GM21423 (cell line): ENCODE measurements around the gene SLC18A2.
"Not testable (repeated sequence)": the region's sequence is repeated elsewhere in the genome, so short reads cannot be mapped to it uniquely, and the experiment has no call there.

Experiments used
- ATAC-seq: cut with Tn5 transposase; IDR thresholded peaks from one replicate; pipeline ENCODE4 v1.9.1; 2021; ENCODE audit warnings: mild to moderate bottlenecking, moderate library complexity; ENCODE audit not compliant: unreplicated experiment

The SLC18A2 gene

DNA sequence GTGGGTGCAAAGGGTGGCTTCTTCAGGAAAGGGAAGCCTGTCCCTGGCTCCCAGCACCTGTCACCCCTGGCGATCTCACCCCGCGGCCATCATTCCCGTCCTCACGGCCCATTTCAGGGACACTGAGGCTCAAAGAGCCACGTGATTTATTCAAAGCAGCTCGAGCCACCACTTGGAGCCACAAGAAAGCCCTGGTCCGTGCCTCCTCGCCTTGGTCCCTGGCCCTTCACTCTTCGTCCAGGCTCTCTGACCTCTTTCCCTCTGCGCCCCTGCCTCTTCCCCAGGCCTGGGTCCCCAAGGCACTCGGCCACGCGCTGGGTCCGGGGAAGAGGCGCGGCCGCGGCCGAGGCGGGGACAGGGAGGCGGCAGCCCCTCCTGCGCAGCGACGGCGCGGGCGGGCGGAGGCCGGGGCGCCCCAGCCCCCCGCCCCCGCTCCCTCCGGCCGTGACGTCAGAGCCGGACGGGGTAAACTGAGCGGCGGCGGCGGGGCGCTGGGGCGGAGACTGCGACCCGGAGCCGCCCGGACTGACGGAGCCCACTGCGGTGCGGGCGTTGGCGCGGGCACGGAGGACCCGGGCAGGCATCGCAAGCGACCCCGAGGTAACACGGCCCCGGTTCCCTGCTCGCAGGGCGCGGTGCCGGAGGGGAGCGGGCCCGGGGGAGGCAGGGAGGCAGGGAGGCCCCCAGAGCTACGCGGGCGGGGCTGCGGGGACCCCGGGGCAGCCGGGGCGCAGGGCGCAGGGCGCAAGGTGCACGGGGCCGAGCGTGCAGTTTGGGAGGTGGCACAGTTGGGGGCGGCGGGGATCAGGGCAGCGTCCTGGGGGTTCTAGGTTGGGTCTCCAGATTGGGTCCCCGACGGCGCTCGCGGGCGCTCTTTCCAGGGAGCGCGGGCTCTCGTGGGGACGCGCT, at the start of gene SLC18A2:
TSS of gene SLC18A2 (plus strand) at position 494 of the 909 bp plus-strand sequence. CDS start 580 bp downstream, outside the sequence.
- no peak for ATAC-seq

DNA sequence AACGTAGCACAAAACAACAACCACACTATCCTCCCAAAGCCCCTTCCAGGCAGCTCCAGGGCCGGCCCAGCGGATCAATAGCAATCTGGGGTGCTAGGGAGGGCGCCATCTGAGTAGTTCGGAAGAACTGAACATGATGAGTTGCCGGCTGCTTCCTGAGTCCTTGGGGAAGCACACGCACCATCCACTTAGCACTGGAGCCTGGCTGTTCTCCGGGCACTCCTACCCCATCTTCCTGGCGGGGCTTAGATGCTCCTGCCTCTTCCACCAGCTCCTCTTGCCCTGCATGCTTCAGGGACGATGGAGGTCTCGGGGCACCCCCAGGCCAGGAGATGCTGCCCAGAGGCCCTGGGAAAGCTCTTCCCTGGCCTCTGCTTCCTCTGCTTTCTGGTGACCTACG, 43.7 kb upstream of the SLC18A2 start, which contains the start of gene KCNK18:
TSS of gene KCNK18 (plus strand) at position 301 of the 400 bp plus-strand sequence. CDS start at position 301, 0 bp downstream.
- no peak for ATAC-seq

DNA sequence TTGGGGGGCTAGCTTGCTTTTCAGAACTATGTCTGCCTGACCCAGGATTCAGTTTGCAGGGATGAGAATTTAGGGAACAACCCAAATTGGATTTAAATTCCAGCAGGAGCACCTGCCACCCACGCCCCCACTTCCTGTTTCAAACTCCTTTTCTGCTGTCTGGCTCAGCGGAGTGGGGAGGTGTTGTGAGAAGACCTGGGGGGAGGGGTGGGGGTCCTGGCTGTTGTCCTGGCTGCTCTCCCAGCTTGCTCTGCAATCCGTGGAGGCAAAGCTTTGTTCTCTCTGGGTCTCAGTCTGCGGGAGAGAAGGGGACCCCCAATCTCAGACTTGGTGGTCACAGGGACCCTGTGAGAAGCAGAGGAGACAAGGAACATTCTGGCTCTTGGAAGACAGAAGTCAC, 42.8 kb upstream of the SLC18A2 start:
- no peak for ATAC-seq

DNA sequence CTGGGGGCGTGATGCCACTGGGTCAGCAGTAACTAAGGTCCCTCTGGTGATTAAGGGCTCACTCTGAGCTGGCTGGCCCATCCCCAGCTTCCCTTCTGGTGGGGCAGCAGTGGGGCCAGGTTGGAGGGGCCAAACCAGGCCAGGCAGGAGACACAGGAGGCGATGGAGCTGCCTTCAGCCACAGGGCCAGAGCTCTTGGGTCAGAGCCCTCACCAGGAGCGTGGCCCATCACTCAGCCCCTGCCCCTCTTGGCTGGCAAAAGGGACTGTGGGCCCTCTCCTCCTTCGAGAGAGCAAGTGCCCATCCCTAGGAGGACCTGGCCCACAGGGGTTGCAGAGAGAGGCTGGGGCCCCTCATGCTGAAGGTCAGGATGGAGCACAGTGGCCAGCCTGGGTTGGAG, 39.1 kb upstream of the SLC18A2 start:
- ATAC-seq = no peak

DNA sequence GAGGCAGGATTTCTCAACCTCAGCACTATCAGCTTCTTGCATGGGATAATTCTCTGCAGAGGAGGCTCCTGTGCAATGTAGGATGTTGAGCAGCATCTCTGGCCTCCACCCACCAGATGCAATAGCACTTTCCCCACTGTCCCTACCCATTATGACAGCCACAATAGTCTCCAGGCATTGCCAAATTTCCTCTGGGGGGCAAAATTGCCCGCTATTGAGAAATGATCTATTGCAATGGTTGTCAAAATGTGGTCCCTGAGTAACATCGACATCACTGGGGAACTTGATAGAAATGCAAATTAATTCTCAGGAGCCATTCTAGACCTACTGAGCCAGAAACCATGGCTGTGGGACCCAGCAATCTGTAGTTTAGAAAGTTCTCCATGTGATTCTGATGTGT, 36.6 kb upstream of the SLC18A2 start:
- ATAC-seq = no peak

DNA sequence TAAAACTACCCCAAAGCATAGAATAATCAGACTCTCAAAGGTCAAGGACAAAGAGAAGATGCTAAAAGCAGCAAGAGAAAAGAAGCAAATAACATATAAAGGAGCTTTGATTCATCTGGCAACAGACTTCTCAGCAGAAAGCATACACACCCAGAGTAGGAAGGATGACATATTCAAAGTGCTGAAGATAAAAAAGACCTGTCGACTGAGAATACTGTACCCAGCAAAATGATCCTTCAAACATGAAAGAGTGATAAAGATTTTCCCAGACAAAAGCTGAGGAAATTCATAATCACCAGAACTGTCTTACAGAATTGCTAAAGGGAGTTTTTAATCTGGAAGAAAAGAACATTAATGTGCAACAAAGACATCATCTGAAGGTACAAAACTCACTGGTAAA, 28.7 kb upstream of the SLC18A2 start:
- no peak for ATAC-seq

DNA sequence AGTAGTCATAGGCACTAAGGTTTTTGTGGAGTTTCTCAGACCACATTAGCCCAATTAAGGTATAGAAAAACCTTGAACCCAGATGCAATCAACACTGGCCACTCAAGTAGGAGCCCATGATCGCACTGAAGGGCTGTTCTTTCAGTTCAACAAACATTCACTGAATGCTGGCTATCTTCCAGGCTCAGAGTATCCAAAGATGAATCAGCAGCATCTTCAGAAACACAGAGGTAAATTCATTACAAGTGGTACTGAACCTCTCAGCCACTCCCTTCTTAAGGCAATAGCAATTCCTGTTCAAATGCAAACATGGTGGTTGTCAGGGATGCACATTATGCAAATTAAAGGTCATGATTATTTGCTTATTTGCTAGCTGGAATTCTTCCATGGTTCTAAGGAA, 26.5 kb upstream of the SLC18A2 start:
- ATAC-seq = no peak

DNA sequence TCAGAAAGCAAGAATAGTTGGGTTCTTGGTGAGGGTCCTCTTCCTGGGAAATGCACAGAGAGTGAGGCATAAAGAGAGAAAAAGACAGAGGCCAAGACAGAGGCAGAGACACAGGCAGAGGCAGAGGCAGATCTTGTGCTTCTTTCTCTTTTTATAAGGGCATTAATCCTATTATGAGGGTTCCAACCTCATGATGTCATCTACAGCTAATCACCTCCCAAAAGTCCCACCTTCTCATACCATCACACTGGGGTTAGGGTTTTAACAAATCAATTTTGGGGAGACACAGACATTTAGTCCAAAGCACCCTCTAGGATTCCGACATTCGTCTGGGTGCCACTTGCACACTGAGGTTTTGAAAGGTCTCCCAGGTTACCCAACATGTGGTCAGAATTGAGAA, 25.8 kb upstream of the SLC18A2 start:
- ATAC-seq = no peak

DNA sequence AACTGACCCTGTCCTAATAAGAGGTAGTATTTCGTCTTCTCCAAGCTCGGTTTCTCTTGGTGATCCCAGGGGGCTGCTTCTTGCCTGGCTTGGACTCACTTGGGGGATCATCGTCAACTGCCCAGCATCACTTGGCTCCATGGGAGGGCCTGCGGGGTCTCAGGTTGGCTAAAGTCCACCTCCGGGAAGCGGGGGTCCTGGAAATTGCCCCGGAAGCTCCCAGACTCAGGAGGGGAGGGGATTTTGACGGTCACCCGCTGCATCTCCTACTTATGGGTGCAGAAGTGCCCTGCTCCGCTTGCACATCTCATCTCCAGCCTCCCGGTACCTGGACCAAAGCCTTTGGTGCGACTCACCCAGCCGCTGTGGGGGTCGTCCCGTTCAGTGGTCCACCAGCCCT, 24.9 kb upstream of the SLC18A2 start:
- ATAC-seq = no peak

DNA sequence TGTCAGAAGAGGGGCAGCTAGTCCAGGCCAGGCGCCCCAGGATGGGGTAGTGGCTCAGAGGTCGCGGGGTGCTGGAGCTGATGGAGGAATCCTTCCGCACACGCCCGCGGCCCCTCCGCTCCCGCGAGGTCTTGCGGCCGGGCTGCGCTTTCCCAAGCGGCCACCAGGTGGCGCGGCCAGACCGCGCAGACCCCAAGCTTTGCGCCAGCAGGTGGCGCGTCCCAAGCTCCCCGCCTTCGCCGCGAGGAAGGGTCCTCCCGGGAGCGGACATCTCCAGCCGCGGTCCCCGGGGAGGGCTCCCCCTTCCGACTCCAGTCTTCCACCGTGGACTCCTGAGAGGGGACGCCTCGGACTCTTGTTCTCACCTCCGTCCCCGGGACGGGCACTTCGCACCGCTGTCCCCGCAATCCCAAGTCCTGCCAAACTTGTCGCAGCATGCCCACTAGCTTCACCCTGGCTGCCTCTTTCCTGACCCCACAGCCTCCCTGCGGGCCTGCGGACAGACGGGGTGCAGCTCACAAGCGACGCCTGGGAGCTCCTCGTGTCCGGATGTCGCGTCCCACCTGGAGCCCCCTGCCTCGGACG, 24.2 kb upstream of the SLC18A2 start:
- peak; percentile 84 for ATAC-seq

DNA sequence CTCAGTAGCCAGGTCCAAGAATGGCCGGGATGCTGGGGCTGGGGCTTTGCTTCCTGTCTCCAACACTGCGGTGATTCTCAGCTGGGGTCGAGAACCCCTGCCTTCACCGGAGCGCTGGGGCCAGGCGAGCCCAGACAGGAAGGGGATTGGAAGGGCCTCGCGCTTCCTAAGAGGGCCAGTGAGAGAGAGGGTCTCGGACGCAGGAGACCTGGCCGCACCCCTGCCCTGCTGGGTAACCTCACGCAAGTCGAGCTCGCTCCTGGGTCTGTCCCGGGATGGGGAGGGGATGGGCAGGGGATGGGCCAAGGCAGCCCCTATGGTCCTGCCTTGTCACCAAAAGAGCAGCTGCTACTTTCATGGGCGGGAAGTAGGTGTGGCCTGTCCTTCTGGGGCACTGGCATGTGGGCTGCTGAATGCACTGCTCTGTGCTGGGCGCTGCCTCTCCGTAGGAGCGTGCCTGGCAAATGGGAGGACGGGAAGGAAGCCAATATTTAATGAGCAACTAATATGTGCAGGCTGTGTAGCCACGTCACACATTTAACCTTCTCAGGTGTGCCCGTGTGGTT, 23.6 kb upstream of the SLC18A2 start:
- ATAC-seq = peak; percentile 47

DNA sequence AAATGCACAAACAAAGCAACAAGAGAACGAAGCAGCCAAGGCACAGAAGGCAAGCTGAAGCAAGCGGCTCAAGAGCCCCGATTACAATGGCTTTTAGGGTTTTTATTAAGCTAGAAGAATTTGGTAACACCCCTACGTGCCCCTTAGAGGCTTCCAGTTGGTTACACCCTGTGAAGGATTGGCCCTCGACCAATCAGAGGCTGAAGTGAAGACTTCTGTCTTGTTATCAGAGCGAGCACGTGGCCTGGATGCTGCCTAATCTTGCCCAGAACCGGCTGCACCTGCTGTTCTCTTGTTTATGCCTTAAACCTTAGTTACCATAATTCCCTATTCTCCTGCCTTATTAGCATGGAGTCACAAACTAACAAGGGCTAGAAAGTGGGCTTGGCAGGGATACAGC, 22.3 kb upstream of the SLC18A2 start:
- ATAC-seq = no peak

DNA sequence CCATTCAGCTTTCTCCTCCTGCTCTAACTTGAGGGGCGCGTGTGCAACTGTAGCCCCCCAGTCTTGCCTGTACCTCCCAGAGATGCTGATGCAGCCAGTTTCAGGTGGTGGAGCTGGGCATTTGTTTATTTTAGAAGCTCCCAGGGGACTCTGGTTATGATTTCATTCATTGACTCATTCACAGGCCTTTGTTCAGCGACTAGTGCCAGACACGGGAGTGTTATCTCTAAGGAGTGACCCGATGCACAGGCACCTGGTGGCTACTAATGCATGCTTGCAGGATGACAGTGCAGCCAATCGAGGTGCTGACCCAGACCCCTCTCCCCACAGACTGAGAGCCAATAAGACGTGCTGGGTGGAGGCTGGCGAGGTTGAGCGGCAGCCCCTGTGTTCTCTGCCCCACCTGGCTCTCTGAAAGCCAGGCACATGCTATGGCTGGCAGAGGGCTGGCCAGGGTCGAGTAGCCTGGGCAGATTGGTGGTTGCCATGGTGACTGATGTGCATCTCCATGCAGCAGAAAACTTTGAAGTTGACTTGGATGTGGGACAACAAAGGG, 19.7 kb upstream of the SLC18A2 start:
- ATAC-seq = no peak

DNA sequence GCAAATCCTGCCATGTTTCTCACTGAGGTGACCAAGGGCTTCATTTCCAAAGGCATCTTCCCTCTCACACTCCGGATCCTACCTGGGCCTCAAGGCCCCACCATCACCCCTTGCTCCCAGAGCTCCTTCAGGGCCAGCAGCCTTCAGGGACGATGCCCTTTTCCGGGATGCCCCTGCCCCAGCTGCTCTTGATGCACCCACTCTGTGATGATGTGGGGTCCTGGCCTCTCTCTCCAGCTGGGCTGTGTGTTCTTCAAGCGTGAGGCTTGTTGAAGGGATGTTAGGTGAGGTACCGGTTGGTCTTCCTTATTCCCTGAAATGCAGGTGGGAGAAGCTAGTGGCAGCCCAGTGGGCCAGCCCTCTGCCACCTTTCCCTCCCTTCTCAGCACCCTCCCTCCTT, 18.4 kb upstream of the SLC18A2 start:
- ATAC-seq = no peak

DNA sequence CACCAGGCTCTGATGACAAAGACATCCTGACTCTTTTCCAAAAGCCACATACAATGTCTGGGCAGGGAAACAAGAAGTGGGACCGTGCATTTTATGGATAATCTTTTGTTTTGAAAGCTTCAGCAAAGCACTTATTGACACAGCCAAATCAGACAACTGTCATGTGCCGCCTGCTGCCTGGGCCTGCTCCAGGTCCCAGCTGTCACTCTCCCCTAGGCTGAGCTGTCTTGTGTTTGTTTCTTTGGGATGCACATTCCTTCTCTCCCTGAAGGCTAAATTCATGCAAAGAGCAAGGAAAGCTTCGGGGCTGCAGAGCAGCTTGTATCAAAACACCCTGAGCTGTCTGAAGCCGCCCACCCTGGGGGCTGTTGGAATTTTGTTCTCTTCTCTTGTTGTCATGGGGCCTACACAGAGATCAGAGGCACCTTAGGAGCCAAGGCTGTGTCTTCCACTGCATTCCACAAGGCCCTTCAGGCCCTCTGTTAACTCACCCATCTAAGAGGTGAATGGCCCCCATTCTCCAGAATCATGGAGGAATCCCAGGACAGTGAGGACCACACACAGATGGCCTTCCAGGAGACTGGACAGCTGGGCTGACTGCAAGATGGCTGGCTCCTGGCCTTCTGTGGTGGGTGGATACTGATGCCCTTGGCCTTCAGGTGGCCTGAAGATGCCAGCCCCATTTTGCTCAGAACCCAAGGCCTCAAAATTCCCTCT, 17.8 kb upstream of the SLC18A2 start:
- no peak for ATAC-seq

DNA sequence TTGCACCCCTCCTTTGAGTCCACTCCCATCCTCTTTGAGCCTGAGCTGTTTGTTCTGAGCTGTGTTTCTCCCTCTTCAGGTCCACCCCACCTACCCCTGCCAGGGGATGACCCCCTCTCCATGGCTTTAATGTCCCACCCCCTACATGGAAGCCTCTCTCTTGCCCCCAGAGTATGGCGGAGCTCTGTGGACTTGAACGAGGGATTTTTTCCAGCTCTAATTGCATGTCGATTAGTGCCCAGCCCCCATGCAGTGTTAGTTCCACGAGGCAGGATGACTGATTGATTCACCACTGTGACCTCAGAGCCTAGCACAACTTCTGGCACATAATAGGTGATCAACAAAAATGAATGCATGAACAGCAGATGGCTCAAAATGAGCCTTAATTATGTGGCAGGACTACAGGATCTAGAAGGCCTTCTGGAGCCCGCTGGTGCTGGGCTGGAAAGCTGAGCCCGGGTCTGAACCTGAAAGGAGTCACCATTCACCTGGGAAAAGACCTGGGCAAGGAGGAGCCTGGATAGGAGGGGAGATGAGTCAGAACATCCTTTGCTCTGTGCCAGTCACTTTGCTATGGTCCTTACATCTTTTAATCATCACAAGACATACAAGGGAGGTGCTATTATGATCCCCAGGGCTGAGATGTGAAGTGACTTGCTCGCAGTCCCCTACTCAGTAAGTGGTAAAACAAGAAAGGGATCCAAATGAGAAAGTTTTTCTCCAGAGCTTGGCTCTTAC, 17.1 kb upstream of the SLC18A2 start:
- no peak for ATAC-seq

DNA sequence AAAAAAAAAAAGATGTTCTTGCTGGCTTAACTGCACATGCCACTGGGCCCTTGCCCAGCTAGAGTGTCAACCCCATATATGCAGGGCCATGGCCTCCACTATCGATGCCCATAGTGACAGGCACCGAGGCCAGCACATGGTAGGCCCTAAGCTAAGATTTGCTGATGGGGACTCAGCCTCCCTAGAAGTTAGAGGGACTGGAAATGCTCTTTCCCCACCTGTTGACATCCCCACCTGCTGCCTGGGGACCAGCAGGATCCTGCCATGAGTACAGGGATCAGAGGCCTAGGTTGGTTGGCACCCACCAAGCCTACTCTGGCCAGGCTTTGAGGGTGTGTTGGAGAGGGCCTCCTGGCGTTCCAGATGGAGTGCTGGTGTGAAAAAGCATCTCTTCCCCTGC, 16.0 kb upstream of the SLC18A2 start:
- ATAC-seq = no peak

DNA sequence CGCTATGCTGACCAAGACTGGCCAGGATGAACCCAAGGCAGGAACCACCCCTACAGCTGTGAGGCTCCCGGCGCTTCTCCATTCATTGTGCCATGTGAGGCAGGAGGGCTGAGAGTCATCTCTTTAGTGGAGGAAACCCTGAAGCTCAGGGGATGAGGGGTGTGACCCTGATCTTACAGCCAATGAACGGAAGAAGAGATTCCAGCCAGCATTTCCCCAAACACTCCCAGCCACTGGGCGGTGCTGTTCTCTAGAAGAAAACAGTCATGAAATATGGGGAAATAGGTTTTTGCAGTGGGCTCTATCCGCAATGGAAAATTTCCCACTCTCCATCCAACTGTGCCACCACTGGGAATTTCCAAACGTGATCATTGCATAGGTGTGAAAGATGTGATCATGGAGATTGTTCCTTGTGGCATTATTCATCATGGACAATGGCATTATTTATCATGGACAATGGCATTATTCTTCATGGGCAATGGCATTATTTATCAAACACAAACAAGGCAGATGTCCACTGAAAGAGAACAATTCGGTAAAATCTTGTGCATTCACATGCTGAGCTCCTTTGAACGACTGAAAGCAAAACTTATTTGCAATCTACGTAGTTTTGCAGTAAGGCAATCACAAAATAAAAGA, 14.0 kb upstream of the SLC18A2 start:
- ATAC-seq = peak; percentile 64

DNA sequence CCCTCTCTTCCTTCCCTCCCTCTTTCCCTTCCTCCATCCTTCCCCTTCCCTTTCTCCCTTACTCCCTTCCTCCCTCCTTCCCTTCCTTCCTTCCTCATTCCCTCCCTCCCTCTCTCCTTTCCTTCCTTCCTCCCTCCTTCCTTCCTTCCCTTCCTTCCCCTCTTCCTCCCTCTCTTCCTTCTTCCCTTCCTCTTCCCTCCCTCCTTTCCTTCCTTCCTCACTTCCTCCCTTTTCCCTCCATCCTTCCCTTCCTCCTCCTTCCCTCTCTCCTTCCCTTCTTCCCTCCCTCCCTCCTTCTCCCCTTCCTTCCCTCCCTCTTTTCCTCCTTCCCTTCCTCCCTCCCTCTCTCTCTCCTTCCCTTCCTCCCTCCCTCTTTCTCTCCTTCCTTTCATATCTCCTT, 12.7 kb upstream of the SLC18A2 start:
- no peak for ATAC-seq

DNA sequence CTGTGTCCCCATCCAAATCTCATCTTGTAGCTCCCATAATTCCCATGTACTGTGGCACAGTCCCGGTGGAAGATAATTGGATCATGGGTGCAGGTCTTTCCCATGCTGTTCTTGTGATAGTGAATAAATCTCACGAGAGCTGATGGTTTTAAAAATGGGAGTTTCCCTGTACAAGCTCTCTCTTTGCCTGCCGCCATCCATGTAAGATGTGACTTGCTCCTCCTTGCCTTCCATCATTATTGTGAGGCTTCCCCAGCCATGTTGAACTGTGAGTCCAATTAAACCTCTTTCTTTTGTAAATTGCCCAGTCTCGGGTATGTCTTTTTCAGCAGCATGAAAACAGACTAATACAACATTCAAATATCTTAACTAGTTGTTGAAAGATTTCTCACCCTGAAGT, 10.8 kb upstream of the SLC18A2 start:
- not testable (repeated sequence) for ATAC-seq
